B cell (primary cell): ENCODE measurements around the gene UTY. TPM values are rescaled to one million over a fixed set of nuclear protein-coding genes. Genes with fewer than 3 reads are reported as not detected.

ENCODE experiments used
- ATAC-seq: fragments of 200-7000 bp; cut with Tn5 transposase; one replicate; pipeline ENCODE4 v1.10.0; 2021; ENCODE audit warnings: low read depth, mild to moderate bottlenecking, moderate number of reproducible peaks, moderate library complexity
- CTCF ChIA-PET: fragments of 350-600 bp; sonication (Branson Sonifier 250); formaldehyde crosslinking; loops from one replicate; lab custom pipeline; 2021; ENCODE audit warnings: antibody characterized with exemption, inconsistent platforms; lab: Charles Lee
- POLR2A ChIA-PET: fragments of 350-600 bp; sonication (Branson Sonifier 250); formaldehyde crosslinking; loops from one replicate; lab custom pipeline; 2021; ENCODE audit warnings: antibody characterized with exemption; lab: Charles Lee
- DNase-seq: peaks from one replicate; pipeline ENCODE4 v3.0.0; 2013
- H2AFZ ChIP-seq: 2 replicates; pipeline ENCODE4 v1.6.1; 2012; ENCODE audit warnings: mild to moderate bottlenecking, low read depth, low read length; ENCODE audit not compliant: insufficient read depth, poor library complexity, severe bottlenecking
- H3K27ac ChIP-seq, 2 donors: 1 replicate in 1 of 2; 2 replicates in 1 of 2; pipeline ENCODE4 v1.5.1; 2012 to 2013; ENCODE audit warnings: low read length in 2 of 2, mild to moderate bottlenecking in 2 of 2, moderate library complexity in 1 of 2
- H3K27me3 ChIP-seq, 4 experiments: fragments of 200-600 bp in 1 of 4; sonication (generic) in 1 of 4; replicated peaks in 1 of 4; 1 replicate in 2 of 4; 2 replicates in 2 of 4; pipeline versions ENCODE4 v1.6.1 to v1.7.0; 2013 to 2016; ENCODE audit warnings: low read length in 3 of 4, mild to moderate bottlenecking in 2 of 4, mixed read lengths in 1 of 4, moderate library complexity in 1 of 4; ENCODE audit not compliant: insufficient read depth in 4 of 4, control insufficient read depth in 3 of 4; ENCODE audit errors: control extremely low read depth in 1 of 4
- H3K36me3 ChIP-seq, 2 experiments: replicated peaks in 1 of 2; 1 replicate in 1 of 2; 2 replicates in 1 of 2; pipeline versions ENCODE4 v1.6.1 to v1.7.1; 2013; ENCODE audit warnings: low read length in 1 of 2; ENCODE audit not compliant: insufficient read depth in 2 of 2, control insufficient read depth in 1 of 2; ENCODE audit errors: control extremely low read depth in 1 of 2, extremely low read depth in 1 of 2
- H3K4me1 ChIP-seq, 2 donors: fragments of 200-600 bp in 1 of 2; sonication (generic) in 1 of 2; 1 replicate in 1 of 2; 2 replicates in 1 of 2; pipeline versions ENCODE4 v1.5.1 to v1.6.1; 2013 to 2017; ENCODE audit warnings: low read length in 2 of 2; ENCODE audit not compliant: control insufficient read depth in 2 of 2, insufficient read depth in 2 of 2
- H3K4me2 ChIP-seq: replicated peaks from 2 replicates; pipeline ENCODE3; 2012; ENCODE audit warnings: mild to moderate bottlenecking, low read depth, low read length; ENCODE audit not compliant: poor library complexity, severe bottlenecking
- H3K4me3 ChIP-seq, 5 experiments: fragments of 200-600 bp in 1 of 5; sonication (generic) in 1 of 5; 1 replicate in 3 of 5; 2 replicates in 2 of 5; pipeline versions ENCODE4 v1.5.1 to v1.7.0; 2011 to 2016; ENCODE audit warnings: low read length in 4 of 5, mild to moderate bottlenecking in 4 of 5, low read depth in 2 of 5, control low read depth in 1 of 5, moderate library complexity in 1 of 5; ENCODE audit not compliant: insufficient read depth in 1 of 5; ENCODE audit errors: control extremely low read depth in 1 of 5, extremely low read depth in 1 of 5
- H3K79me2 ChIP-seq: fragments of 200-600 bp; sonication (generic); one replicate; pipeline ENCODE4 v1.6.0; 2016; ENCODE audit warnings: low read length; ENCODE audit not compliant: control insufficient read depth, insufficient read depth
- H3K9ac ChIP-seq: fragments of 200-600 bp; sonication (generic); 2 replicates; pipeline ENCODE4 v1.6.1; 2017; ENCODE audit warnings: mild to moderate bottlenecking, low read length, moderate library complexity
- H3K9me3 ChIP-seq, 3 donors: one replicate each; pipeline versions ENCODE4 v1.6.1 to v1.7.1; 2013; ENCODE audit warnings: low read length in 2 of 3; ENCODE audit not compliant: control insufficient read depth in 2 of 3, insufficient read depth in 1 of 3; ENCODE audit errors: control extremely low read depth in 1 of 3
- H4K20me1 ChIP-seq: 2 replicates; pipeline ENCODE4 v1.6.0; 2012; ENCODE audit warnings: mild to moderate bottlenecking, low read length; ENCODE audit not compliant: insufficient read depth, control insufficient read depth, poor library complexity, severe bottlenecking
- H3K27ac Mint-ChIP-seq: one replicate; pipeline ENCODE4 v1.8.0; 2021; ENCODE audit warnings: mixed read lengths
- H3K27me3 Mint-ChIP-seq: one replicate; pipeline ENCODE4 v1.8.0; 2021; ENCODE audit warnings: mixed read lengths
- H3K4me1 Mint-ChIP-seq: one replicate; pipeline ENCODE4 v1.8.0; 2021; ENCODE audit warnings: mixed read lengths
- H3K4me3 Mint-ChIP-seq: one replicate; pipeline ENCODE4 v1.8.0; 2021; ENCODE audit warnings: mixed read lengths
- H3K9me3 Mint-ChIP-seq: one replicate; pipeline ENCODE4 v1.8.0; 2022; ENCODE audit warnings: mixed read lengths; ENCODE audit not compliant: insufficient read depth
- CTCF ChIP-seq: fragments of 200-600 bp; IDR thresholded peaks from one replicate; pipeline ENCODE4 v1.8.0; 2022; ENCODE audit warnings: antibody characterized with exemption, mild to moderate bottlenecking
- EZH2 ChIP-seq: IDR thresholded peaks from 2 replicates; pipeline ENCODE4 v1.6.1; 2012; ENCODE audit warnings: borderline replicate concordance, low read depth, mild to moderate bottlenecking, moderate library complexity, low read length; ENCODE audit not compliant: insufficient read depth, poor library complexity, severe bottlenecking
- WGBS: methylation state at CpG from one replicate; pipeline ENCODE4 v1.1.5; 2013; ENCODE audit warnings: missing lambda C conversion rate; ENCODE audit not compliant: insufficient coverage; 5-methylcytosine and 5-hydroxymethylcytosine counted together
- intact Hi-C: fragments of 100-400 bp; cut with micrococcal nuclease; formaldehyde crosslinking; loops from one replicate; pipeline ENCODE4 v1.10.0; 2022
- polyA plus RNA-seq: library from polyadenylated mRNA; depleted of rRNA; stranded (reverse); fragments of >200 nt; gene quantifications from 2 replicates; pipeline ENCODE4 v1.2.3, GENCODE V29; 2012
- total RNA-seq, 2 donors: library from RNA; stranded (reverse); fragments of 120-200 nt in 1 of 2; gene quantifications; 1 replicate in 1 of 2; 2 replicates in 1 of 2; pipeline versions ENCODE4 v1.2.3 to v1.2.4, GENCODE V29; 2013 to 2022

Gene UTY
- total and polyA plus RNA-seq, 2 donors (not counting 1 experiment from before 2014, with no cell fraction given), result 112 TPM; not detected in 1

- peaks cover 26% of the 10 kb centered on the region for H3K4me1 Mint-ChIP-seq
- CTCF ChIA-PET, result no interaction called here
- no peaks in the 10 kb centered on the region for H3K27me3 Mint-ChIP-seq
- intact Hi-C loops, result no loop called here
- Histone ChIP-seq H4K20me1 (no peaks in the 10 kb centered on the region), H3K4me3 (no peak overlapping the region), H3K4me2 (no peak overlapping the region), H3K9ac (no peak overlapping the region), H3K9me3 (no peaks in the 10 kb centered on the region), H3K27me3 (no peaks in the 10 kb centered on the region), H3K27ac (no peak overlapping the region), H3K4me1 (no peaks in the 10 kb centered on the region), H3K79me2 (no peaks in the 10 kb centered on the region), H3K36me3 (peaks cover 0 to 11% of the 10 kb centered on the region in 2 experiments), H2AFZ (no peak overlapping the region)
- WGBS, result no CpG with 5 or more reads among the region's 3 CpGs
- POLR2A ChIA-PET, result no interaction called here
- ATAC-seq (no peak), DNase-seq (no peak)
- H3K9me3 Mint-ChIP-seq, result no peaks in the 10 kb centered on the region
- no peak overlapping the region for H3K4me3 Mint-ChIP-seq
- TF ChIP-seq CTCF (no peak), EZH2 (no peak)
- no peak overlapping the region for H3K27ac Mint-ChIP-seq
Measured at GRCh38 chrY:13451572-13451971, 28.3 kb downstream of the UTY start.

GRCh38 chrY:13450596-13451130 lies 29.2 kb downstream of the UTY start:
- H3K4me1 ChIP-seq, result no peaks in the 10 kb centered on the region
- H3K9me3 ChIP-seq, result no peaks in the 10 kb centered on the region
- no peaks in the 10 kb centered on the region for H4K20me1 ChIP-seq
- H3K9me3 Mint-ChIP-seq, result no peaks in the 10 kb centered on the region
- intact Hi-C loops, result no loop called here
- DNase-seq, result no peak
- ATAC-seq, result no peak
- H3K4me2 ChIP-seq, result no peak overlapping the region
- no peak overlapping the region for H3K27ac Mint-ChIP-seq
- WGBS, result 97% methylated on average over 9 of the region's 11 CpGs
- no peak overlapping the region for H3K9ac ChIP-seq
- H3K4me1 Mint-ChIP-seq, result peaks cover 26% of the 10 kb centered on the region
- H3K4me3 Mint-ChIP-seq, result no peak overlapping the region
- H3K27me3 Mint-ChIP-seq, result no peaks in the 10 kb centered on the region
- H3K36me3 ChIP-seq, result peaks cover 0 to 16% of the 10 kb centered on the region in 2 experiments
- ChIA-PET POLR2A (no interaction called here), CTCF (no interaction called here)
- H3K27me3 ChIP-seq, result no peaks in the 10 kb centered on the region
- TF ChIP-seq CTCF (no peak), EZH2 (no peak)
- no peak overlapping the region for H2AFZ ChIP-seq
- no peaks in the 10 kb centered on the region for H3K79me2 ChIP-seq
- H3K27ac ChIP-seq, result no peak overlapping the region
- no peak overlapping the region for H3K4me3 ChIP-seq
